GM21717 (cell line): Measurements from ENCODE around the gene PFKP.

Experiments
- ATAC-seq: cut with Tn5 transposase; IDR thresholded peaks from one replicate; pipeline ENCODE4 v1.9.1; 2021; ENCODE audit warnings: mild to moderate bottlenecking, moderate library complexity; ENCODE audit not compliant: unreplicated experiment

PFKP gene

DNA sequence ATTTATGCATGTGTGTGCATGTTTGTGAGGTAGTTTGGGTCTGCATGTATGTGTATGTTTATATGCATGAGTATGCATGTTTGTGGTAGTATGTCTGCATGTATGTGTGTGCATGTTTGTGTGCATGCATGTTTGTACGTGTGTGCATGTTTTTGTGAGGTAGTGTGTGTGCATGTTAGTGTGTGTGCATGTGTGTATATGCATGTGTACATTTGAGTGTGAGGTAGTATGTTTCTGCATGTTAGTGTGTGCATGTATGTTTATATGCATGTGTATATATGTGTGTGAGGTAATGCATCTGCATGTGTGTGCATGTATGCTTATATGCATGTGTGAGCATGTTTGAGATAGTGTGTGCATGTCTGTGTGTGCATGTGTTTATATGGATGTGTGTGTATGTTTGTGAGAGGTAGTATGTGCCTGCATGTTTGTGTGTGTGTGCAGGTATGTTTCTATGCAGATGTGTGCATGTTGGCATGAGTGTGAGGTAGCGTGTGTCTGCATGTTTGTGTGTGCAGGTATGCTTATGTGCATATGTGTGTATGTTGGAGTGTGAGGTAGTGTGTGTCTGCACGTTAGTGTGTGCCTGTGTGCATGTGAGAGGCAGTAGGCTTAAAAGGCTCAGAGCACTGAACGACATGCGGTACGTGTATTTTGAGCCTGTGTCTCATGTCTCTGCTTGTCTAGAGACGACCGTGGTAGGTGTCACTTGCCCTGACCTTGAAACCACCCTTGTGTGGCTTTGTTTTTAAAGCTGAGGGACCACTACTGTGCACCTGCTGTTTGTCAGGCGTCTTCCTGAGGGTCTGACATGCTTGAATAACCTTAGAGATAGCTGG lies 43.7 kb downstream of the PFKP start:
- no peak for ATAC-seq

DNA sequence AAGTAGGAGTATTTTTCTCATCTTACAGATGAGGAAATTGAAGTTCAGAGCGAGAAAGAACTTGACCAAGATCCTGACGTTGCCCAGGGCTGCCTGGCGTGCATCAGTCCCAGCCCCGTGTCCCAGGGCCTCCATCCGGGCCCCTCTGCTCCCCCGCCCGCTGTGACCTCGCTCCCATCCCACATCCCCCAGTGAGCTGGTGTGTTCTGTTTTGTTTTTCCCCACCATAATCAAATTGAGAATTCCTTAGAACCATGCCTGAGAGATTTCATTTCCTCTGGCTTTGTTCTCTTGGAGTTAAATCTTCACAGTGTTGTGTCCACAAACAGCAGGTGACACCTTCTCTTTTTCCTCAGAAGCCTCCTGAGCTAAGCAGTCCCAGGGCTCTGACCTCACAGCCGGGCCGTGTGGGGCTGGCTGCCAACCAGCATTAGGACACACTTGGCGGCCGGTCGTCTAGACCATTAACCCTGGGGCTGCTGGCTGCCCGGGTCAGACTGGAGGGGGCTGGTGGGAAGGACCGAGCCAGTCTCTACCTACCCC lies 44.3 kb downstream of the PFKP start:
- ATAC-seq: no peak

DNA sequence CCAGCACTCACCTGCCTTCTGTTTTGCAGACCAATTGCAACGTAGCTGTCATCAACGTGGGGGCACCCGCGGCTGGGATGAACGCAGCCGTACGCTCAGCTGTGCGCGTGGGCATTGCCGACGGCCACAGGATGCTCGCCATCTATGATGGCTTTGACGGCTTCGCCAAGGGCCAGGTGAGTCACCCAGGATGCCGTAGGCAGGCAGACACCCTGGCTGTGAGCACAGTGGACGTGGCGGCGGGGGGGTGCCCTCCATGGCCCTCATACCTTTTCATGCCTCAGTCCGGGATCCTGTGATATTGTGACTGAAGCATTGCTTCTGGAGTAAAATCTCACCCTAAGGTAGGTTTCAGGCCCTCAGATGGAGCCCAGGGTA lies 46.0 kb downstream of the PFKP start:
- no peak for ATAC-seq

DNA sequence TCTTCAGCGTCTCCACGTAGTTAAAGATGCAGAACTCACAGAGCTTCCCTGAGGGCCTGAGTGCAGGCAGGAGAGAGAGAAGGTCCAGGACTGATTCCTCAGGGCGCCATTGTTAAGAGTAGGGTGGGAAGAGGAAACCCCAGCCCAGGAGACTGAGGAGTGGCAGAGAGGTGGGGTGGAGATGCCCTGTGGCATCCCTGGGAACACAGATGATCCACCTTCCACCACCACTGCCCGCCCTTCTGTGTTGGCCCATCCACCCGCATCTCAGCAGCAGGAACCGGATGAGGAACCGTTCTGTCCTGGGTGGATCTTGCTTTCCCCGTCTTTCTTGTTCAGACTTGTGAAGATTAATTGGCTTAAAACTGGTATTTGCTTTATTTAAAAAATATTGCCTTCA lies 48.3 kb downstream of the PFKP start:
- no peak for ATAC-seq

DNA sequence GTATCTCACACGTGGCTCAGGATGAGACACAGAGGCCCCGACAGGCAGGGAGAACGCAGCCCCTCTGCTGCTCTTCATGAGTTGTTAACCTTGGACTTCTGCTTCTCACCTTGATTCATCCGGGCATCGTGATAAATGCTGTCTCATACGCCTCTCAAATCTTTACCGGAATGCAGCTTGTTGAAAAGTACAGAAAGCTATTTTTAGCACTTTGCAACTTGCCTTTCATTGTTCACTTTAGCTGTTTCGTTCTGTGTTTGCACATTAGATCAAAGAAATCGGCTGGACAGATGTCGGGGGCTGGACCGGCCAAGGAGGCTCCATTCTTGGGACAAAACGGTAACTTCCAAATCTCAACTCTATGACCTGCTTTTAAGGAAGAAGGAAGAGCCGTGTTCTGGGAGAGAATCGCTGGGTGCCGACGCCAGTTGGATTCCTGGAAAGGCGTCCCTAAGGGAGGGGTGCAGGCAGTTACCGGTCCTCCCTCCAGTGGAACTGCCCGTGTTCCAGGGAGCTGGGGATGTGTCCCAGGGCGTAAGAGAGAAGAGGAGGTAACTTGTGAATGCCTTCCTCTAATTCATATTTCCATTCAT lies 49.3 kb downstream of the PFKP start:
- ATAC-seq: no peak

DNA sequence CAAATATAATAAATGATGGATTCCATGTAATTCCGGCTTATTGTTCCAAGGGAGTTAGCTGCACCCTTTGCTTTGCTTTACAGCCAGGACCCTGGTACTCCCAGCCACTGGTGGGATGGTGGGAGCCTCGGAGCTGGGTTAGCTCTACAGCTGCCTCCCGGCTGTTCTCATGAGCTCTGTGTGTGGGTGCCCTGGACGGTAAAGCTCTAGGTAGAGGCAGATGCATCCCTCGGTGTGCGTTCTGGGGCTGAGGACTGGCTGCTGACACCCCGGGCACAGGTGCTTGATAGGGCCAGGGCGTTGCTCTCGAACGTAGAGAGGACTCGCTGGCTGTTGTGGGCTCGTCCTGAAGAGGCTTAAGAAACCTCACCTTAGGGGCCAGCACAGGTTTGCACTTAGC lies 50.1 kb downstream of the PFKP start:
- no peak for ATAC-seq

DNA sequence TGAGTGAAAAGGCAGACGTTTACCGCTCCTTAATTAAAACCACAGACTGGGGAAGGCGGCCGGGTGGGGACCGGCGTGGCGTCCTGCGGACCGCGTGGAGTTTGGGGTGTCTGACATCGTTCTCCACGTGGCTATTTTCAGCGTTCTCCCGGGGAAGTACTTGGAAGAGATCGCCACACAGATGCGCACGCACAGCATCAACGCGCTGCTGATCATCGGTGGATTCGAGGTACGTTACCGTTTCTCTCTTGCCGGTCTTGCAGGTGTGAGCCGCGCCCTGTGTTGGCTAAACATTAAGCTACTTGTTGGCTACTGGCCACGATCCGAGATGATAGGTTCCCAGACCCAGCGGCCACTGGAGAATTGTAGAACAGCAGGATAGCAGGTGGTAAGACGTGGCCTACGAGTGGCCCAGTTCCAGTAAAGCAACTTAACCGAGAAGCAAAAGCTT lies 51.3 kb downstream of the PFKP start:
- ATAC-seq: no peak

DNA sequence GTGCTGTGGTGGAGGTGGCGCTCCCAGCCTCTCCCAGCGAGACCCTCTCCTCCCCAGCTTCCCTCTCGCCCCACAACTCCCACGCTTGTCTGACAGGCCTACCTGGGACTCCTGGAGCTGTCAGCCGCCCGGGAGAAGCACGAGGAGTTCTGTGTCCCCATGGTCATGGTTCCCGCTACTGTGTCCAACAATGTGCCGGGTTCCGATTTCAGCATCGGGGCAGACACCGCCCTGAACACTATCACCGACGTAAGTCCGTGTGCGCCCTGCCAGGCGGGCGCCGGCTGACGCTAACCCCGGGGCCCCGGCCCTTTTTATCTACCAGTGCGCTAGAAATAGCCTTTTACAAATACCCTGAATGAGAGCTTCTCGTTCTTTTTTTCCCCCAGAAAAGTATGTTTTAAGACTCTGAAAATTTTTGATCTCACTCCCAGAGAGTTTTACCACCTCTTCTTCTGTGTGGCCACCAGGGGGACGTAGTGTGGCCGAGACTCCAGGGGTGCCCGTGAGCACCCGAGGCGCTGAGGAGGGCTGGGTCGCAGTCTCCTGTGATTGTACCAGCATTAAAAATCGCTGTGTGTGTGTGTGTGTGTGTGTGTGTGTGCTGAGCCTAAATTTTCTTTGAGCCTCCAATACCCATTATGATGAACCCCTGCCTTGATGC lies 52.6 kb downstream of the PFKP start:
- ATAC-seq: no peak

DNA sequence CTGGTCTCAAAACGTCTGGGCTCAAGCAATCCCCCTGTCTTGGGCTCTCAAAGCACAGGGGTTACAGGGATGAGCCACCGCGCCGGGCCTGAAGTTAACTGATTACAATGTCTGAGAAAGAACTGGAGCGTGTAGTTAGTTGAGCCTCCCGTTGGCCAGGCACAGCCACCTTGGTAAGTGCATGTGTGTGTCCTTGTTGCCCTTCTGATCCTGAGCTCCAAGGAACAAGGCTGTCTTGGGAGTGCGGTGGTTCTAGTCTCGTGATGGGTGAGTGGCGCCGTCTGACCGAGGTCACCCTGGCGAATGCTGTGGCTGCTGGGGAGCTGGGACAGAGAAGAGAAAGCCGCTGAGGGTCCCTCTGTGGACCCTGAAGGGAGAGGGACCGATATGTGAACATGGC lies 54.7 kb downstream of the PFKP start:
- no peak for ATAC-seq

DNA sequence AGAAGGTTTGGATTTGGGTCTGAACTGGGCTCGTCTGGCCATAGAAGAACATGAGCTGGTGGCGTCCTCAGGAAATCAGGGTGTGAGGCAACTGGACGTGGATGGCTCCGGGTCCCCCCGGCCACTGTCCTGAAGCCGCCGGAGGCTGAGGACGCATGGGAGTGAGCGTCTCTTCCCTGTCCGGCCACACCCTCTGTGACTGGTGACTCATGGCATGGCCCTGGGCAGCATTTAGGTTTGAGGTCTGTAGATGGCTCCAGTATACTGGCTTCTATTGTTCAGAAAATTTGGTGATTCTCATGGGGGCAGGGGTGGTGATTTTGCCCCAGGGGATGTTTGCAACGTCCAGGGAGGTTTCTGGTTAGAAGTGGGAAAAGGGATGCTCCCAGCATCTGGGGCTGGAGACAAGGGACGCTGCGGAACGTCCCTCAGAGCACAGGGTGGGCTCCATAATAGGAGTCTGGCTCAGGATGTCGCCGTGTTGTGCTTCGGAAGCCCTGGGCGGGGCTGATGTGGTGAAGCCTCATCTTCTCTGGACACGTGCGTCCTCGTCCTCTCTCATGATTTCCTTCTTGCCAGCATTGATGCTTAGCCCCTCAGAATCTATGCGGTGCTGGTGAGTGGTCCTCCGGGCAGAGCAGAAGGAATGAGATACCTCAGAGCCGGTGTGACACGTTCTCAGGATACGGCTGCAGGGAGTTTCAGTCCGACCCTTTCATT lies 55.3 kb downstream of the PFKP start:
- no peak for ATAC-seq

DNA sequence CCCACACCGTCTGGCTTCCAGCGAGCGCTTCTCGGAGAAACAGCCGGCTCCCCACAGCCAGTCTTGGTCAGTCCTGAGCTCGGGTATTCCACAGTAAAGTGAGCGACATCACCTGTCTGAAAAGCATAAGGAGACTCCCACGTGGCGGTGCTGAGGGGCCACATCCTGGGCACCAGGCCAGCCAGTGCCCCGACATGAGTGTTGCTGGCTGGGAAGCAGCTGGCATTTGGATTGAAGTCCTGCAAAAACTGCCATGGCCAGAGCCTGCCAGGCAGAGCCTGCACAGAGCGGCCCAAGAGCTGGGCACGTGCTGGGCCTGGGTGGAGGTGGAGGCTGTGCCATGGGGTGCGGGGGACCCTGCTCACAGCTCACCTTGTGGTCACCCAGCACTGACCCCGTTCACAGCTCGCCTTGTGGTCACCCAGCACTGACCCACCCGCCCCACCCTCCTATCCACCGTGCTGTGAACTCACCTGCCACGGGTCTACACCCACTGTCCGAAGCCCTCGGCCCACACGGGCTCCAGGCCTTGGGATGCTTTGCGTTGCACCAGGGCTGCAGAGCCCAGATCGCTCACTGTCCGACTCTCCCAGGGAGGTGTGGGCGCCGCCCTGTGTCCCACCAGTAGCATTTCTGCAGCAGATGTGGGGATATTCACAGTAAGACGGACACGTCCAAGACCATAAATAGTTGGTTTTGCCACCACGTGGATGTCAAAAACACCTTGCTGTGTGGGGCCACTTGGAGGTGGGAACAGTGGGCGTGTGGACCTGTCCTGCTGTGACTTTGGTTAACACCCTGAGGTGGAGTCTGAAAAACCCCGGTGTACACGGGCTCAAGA lies 56.4 kb downstream of the PFKP start:
- no peak for ATAC-seq

DNA sequence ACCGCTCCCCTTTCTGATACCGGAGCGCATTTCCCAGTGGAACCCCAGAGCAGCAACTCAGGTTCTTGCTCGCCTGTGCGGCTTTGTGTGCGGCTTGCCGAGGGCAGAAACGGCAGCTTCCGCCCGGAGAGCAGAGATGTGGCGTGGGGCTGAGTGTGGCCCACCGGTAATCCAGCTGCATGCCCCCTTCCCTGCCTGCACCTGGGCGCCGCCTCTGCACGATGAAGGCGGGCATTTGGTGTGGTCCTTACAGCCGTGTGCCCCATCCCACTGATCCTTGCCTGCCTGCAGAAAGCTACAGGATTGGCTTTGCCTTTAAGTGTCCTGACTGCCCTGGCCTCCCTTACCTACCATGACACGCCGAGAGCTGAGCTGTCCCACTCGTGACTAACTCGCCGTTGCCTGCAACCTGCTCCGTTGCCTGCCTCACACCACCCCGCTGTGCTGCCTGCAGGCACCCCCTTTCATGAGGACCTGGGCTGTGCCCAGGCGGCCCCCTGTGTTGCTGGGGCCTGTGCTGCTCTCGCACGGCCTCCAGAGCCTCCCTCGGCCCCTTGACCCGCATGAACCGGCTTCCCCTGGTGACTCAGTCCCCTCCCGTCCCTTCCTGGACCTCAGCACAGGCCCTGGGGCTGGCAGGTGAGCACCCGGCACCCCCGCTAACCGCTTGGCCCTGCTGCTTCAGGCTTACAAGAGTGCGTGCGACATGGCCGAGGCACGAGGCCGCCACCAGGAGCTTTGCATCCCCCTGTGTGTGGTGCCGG lies 57.2 kb downstream of the PFKP start:
- no peak for ATAC-seq

DNA sequence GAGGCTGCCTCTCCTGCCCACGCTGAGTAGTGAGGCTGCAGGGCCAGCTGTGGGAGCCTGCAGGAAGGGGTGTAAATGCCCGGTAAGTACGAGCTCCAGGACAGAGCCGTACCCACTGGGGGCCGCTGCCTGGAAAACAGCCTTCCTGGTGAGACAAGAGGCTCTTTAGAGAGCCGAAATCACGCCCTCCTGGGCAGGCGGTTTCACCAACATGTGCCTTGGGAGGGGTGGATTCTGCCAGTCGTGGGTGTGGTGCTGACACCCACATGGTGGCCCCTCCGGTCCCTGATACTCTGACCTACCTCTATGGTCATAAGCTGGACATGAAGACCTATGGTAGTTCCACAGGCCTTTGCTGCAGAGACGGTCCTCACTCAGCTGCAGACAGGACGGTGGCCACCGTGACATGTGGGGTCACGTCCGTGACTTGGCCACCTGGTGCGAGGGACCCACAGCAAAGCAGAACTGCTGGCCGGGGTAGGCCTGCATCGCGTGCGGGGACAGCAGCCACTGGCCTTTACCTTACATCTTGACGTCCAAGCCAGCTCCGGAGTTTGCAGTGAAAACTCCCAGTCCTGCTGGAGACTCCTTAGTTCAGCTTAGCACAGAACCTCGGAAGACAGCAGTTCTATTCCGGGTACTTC lies 58.3 kb downstream of the PFKP start:
- ATAC-seq: no peak

DNA sequence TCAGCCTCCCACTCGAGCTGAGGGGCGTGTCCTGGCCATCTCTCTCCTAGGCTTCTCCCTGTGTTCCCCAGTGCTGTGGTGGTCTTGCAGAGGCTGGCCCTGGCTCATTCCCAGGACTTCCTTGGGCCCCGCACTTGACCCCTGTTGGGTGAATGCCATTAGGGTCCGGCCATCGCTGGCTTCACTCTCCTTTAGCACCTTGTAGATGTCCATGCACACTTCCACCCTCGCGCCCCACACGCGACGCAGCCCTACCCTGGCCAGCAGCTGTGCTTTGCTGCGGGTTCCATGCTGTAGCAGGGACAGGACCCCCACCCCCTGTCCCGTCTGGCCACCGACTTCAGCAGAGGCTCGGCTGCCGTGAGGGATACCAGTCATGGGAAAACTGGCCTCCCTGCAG lies 58.9 kb downstream of the PFKP start:
- no peak for ATAC-seq

DNA sequence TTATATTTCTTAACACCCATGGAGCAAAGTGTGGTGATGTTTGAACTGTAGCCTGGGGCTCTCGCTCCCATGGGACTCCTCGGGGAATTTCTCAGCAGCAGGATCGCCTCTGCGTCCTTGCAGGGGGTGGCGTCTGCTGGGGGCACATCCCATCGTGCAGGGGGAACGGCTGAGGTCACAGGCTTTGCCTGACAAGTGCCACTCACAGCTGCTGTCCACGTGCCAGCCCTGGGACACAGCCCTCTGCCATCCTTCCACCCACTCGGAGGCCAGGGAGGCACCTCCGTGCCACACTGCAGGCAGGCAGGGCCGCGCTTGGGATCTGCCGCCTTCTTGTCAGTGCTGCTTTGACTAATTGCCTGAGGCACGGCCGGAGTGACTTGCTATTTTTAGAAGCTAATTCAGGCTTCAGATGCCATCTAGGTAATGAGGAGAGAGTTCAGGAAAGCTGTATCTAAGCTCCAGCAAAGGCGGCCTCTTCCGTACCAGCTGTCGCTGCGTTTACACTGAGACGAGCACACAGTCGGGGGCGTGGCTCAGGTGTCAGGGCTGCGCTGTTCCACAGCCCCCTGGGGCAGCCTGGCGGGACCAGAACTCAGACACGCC lies 59.5 kb downstream of the PFKP start:
- no peak for ATAC-seq

DNA sequence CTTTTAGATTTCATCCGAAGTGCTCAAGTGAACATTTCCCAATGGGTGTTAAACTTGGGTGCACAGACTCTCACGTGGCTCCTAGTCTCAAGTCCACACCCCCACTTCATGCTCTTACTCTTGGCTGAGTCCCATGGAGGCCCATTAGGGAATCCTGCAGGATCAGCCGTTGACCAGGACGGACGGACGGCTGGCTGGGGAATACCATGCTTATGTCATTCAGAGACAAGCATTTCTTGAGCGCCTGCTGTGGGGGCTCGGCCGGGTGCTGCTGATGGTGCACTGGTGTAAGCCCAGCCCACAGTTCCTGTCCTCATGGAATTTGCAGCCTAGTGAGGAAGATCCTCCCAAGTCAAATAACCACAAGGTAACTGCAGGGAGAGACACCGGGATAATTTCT lies 60.6 kb downstream of the PFKP start:
- no peak for ATAC-seq

DNA sequence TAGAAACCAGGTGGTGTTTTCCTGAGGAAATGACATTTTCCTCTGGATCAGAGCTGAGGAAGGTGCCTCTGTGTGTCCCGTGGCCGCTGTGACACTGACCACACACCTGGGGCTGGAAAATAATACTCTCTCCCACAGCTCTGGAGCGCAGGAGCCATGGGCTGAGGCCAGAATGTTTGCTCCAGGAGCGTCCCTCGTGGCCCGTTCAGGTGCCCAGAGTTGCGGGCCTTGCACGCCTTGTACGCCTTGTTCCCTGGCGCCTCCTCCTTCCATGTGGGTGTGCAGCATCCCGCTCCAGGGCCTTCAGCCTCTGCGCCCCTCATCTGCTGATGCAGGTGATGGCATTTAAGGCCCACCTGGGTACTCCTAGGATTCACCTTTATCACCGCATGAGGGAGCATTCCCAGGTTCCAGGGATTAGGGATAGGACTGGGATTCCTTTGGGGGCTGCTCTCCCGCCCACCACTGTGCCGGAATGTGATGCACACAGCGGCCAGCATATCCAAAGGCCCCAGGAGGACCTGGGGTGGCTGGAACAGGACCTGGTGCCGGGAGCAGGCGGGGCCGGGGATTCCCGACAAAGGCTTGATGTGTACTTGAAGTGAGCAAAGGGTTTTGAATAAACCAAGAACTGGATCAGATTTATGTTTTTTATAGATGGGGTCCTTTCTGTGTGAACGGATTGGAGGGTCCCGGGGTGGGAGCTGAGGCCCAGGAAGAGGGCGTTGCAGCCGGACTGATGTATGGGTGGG lies 61.2 kb downstream of the PFKP start:
- no peak for ATAC-seq
